ENCODE measurements around the gene TCF12.

Gene TCF12

GRCh38 chr15:57253082-57253481 is 334.6 kb downstream of the TCF12 start:
- DNase-seq (ENCODE audit: low spot score): no peak

- no peak for DNase-seq (ENCODE audit: low spot score)
Observed at GRCh38 chr15:57253500-57253899, 335.1 kb downstream of the TCF12 start.

GRCh38 chr15:57255751-57256341 is 337.4 kb downstream of the TCF12 start:
- DNase-seq (ENCODE audit: low spot score): no peak

- no peak for DNase-seq (ENCODE audit: low spot score)
Observed at GRCh38 chr15:57256939-57257338, 338.5 kb downstream of the TCF12 start.

DNA sequence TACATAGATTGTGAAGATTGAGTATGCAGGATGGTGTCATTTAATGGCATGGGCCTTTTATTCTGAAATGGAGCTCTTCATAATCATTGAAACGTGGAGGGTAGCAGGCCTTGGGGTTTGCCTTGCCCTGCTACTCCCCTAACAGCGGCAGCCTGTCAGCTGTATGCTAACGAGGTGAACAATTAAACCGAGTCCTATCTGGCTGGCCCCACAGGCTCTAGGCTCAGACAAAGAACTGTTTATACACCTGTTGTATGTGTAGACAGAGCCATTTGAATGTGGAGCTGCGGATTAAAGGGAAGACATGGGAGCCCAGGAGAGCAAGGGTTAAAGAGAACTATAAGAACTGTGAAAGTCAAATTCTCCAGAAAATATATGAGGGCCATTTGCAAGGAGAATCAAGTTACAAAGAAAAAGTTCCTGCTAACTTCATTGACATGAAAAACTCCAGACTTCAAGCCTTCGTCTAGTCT is 341.2 kb downstream of the TCF12 start:
- no peak for DNase-seq (ENCODE audit: low spot score)

GRCh38 chr15:57263520-57263919 is 345.1 kb downstream of the TCF12 start:
- no peak for DNase-seq (ENCODE audit: low spot score)

DNA sequence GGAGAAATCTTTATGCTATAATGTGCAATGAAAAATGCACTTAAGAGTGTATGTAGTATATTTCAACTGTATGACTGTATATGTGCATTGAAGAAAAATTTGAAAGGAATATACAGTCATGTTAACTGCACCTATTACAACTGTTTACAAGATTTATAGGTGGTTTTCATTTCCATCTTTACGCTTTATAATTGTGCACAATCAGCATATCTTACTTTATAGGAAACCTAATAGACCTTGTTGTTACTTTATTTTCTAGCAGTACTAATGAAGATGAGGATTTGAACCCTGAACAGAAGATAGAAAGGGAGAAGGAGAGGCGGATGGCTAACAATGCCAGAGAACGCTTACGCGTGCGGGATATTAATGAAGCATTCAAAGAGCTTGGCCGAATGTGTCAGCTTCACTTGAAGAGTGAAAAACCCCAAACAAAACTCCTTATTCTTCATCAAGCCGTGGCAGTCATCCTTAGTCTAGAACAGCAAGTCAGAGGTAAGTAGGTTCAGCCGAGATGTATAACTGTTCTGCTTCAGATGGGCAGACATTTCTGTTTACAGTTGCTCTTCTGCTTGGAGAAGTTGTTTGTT is 354.4 kb downstream of the TCF12 start:
- DNase-seq (ENCODE audit: low spot score): no peak

- DNase-seq (ENCODE audit: low spot score): no peak
Observed at GRCh38 chr15:57273402-57273801, 355.0 kb downstream of the TCF12 start.

DNA sequence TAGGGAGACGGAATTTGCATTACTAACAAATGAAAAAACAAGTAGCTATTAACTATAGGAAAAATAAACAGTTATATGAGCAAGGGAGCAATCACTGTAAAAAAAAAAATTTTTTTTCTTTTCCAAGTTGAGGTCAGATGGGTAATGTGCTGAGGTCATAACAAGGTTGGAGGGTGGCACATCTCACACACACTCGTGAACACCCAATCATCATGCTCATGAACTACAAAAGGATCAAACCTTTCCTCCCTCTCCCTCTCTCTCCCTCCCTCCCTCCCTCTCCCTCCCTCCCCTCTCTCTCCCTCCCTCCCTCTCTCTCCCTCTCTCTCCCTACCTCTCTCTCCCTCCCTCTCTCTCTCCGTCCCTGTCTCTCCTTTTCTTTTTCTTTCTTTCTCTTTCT is 360.0 kb downstream of the TCF12 start:
- DNase-seq (ENCODE audit: low spot score): no peak

DNA sequence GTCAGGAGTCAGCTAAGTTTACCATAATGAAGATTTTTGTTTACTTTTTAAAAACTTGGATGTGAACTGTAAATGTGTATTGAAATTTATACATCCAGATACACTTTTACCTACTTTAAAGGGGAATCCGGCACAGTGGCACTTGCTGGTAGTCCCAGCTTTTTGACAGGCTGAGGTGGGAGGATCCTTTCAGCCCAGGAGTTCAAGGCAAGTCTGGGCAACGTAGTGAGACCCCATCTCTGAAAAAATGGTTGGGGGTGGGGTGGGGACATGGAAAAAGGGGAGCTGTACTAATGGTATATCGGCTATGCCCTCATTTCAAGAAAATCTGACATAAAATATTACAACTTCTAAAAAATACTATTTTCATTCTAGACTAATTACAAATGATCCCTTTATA is 362.0 kb downstream of the TCF12 start:
- DNase-seq (ENCODE audit: low spot score): no peak

- DNase-seq (ENCODE audit: low spot score): no peak
Observed at GRCh38 chr15:57281321-57281720, 362.9 kb downstream of the TCF12 start.

DNA sequence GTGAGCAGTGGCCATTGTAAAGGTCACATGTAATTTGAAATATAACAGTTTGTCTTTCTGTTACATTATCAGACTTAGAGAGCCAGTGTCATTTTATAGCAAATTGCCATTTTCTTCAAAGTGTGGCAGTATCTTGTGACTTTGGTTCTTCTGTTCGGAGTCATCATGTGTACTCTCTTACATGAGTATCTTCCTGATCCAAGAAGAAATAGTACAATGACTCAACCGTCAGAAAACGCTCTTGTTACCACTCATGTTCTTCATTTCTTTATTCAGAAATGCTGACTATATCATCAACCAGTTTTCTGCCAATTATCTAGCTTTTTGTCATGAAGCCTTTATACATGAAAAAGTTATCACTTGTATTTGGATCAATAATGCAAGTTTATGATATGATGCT is 364.2 kb downstream of the TCF12 start:
- DNase-seq (ENCODE audit: low spot score): no peak

- DNase-seq (ENCODE audit: low spot score): no peak
Observed at GRCh38 chr15:57283774-57284503, 365.5 kb downstream of the TCF12 start.

DNA sequence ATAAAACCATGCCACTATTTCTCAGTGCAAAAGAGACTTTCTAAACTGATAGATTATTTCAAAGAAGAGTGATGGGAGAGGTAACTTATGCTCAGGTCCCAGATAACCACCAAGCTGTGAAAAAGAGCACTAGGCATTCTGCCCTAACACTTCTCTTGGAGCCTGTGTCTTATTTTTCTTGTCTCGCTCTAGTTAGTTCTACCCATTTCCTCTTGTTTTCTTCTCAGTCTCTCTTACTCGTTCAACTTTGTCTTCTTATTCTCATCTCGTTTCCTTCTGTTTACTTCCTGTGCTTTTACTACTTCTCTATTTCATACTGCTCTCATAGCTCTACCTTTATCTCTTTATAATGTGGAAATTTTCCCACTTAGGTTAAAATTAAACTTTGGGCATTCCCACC is 366.1 kb downstream of the TCF12 start:
- DNase-seq (ENCODE audit: low spot score): no peak

DNA sequence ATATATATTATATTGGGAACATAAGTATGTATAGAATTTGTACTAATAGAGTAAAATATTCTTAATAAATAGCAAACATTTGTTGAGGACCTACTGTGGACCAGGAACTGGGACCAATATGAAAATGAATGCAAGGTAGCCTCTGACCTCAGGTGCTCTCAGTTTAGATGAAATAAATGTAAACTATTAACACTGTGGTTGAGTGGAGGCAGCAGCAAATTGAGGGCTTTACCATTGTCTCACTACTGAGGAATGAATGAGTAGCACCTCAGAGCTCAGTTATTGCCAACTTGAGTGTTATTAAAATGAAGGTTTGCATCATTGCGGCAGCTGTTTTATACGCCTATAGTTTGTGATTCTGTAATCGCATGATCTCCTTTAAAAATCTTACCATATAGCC is 366.9 kb downstream of the TCF12 start:
- DNase-seq (ENCODE audit: low spot score): no peak

DNA sequence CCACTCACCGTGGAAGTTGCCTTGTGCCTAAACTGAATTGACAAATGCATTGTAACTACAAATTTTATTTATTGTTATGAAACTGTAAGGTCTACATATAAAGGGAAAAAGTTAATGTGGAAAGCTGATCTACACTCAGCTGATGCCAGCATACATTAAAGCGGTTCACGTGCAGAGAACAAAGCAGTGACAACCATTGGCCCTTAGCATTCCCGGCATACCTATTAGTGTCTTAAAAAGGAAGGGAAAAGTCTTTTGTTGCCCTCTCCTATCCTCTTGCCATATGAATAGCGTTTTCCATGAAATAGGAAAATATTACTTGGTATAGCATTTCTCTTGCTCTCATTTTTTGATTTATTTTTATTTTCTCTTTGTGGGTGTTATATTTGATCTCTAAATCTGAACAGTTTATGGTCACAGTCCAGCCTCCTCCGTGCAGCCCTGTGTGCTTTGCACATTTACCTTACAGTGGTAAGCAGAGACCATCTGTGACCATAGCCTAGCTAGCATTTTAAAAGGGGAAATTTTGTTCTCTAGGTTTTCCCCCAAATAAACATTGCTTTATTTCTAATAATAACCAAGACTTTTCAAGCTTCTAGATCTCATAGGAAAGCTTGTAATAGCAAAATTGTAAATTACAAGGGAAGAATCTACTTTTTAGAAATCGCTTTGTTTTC is 368.1 kb downstream of the TCF12 start:
- no peak for DNase-seq (ENCODE audit: low spot score)

- DNase-seq (ENCODE audit: low spot score): no peak
Observed at GRCh38 chr15:57287123-57287521, 368.7 kb downstream of the TCF12 start.

DNA sequence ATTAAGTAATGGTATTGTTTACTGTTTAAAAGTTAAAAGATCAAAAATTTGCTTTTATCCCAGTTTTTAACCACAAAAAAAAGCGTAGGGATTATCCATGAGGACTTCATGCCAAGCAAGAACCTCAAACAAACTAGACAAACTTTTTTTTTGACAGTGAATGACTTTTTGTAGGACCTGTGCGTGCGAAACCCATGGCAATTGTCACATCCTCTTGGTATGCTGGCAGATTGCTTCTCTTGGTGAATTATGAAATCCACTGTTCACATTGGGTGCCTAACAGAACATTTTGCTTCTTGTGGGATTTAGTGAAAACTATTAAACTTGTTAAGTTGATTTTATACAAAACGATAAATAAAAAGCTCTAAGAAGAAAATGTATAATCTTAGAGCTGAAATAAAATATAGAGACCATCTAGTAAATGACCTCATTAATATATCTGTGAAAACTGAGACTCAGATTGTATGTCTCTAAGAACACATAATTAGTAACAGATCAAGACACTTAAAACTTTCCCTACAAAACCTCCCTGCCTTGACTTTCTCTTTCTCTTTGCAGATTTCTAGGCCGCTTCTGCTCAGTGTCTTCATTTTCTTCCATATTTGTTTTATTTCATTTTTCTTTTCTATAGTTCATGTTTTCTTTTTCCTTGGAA is 370.6 kb downstream of the TCF12 start:
- DNase-seq (ENCODE audit: low spot score): no peak

GRCh38 chr15:57290187-57290586 is 371.7 kb downstream of the TCF12 start:
- DNase-seq (ENCODE audit: low spot score): no peak

DNA sequence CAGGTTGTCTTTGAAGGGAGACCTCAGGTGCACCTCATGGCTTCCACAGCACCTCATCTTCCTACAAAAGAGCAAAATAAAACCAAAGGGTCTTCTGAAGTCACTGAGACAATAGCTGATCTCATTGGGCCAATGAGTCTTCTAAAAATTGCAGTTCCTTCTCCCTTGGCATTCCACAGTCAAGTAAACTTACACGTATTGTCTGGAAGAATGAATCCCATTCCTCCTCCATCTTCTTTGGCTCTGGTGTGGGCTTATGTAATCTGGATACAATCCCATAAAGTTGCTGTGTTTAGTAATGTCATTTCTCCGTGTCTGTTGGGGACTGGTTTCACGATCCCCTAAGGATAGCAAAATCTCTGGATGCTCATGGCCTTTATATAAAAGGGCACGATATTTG is 372.4 kb downstream of the TCF12 start:
- no peak for DNase-seq (ENCODE audit: low spot score)

DNA sequence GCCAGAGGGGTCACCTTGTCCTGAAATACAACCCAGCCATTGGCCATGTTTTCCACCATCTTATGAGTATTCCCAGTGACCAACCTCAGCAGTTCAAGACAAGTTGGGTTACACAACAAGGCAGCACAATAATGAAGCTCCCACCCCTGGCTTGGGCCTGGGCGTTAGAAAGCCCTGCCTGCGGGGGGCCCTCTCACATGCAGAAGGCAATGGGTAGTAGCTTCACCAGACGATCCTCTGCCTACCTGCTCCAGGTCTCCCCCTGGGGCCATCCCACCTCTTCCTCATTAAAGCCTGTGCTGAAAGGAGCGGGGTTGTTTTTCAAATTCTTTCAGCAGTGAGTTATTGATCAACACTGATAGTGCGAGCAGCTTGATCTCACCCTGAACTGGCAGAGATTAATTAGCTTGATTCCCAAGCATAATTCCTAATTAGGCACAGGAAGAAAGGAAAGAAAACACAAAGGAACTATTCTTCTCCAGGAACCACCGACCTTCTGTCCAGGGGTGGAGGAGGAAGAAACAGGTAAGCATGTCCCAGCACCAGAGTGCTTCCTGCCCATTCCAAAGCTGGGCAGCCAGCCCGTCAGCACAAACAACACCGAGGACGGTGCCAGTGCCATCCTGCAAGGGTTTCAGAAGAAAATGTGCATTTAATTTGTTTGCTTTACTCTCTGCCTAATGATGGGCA is 378.2 kb downstream of the TCF12 start:
- DNase-seq (ENCODE audit: low spot score): no peak

DNA sequence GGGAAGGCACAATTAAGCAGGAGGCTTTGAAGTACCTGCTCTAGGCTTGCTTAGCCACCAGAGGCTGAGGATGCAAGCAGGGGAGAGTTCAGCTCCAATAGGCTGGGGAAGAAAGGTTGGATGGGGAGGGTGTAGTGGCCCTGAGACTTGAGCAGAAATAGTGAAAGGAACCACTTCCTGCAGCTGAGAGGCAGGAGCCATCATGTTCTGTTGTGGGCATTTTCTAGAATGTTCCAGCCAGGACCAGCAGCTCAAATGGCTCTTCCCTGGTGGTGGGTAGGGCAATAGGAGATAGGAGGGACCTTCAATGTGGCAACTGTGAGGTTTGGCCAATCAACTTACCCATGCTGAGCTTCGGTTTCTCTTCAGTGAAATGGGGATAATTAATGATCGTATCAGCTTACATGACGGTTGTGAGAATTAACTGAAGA is 378.7 kb downstream of the TCF12 start:
- DNase-seq (ENCODE audit: low spot score): peak; percentile 36

Measured in left forelimb (tissue), 1 donor.